Measurements from ENCODE around the gene GPC6.
"Not testable (repeated sequence)": the region's sequence is repeated elsewhere in the genome, so short reads cannot be mapped to it uniquely, and the experiment has no call there.

DNA sequence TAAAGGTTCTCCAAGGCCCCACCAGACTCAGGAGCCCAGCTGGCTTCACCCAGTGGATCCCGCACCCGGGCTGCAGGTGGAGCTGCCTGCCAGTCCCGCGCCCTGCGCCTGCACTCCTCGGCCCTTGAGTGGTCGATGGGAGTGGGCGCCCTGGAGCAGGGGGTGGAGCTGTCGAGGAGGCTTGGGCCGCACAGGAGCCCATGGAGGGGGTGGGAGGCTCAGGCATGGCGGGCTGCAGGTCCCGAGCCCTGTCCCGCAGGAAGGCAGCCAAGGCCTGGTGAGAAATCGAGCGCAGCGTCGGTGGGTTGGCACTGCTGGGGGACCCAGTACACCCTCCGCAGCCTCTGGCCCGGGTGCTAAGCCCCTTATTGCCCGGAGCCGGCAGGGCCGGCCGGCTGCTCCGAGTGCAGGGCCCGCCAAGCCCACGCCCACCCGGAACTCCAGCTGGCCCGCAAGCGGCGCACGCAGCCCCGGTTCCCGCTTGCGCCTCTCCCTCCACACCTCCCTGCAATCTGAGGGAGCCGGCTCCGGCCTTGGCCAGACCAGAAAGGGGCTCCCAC lies 228.1 kb downstream of the GPC6 start:
- TF ChIP-seq, protein P1, sequence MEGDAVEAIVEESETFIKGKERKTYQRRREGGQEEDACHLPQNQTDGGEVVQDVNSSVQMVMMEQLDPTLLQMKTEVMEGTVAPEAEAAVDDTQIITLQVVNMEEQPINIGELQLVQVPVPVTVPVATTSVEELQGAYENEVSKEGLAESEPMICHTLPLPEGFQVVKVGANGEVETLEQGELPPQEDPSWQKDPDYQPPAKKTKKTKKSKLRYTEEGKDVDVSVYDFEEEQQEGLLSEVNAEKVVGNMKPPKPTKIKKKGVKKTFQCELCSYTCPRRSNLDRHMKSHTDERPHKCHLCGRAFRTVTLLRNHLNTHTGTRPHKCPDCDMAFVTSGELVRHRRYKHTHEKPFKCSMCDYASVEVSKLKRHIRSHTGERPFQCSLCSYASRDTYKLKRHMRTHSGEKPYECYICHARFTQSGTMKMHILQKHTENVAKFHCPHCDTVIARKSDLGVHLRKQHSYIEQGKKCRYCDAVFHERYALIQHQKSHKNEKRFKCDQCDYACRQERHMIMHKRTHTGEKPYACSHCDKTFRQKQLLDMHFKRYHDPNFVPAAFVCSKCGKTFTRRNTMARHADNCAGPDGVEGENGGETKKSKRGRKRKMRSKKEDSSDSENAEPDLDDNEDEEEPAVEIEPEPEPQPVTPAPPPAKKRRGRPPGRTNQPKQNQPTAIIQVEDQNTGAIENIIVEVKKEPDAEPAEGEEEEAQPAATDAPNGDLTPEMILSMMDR (conservative IDR thresholded peaks at IDR 0.05), result not testable (repeated sequence)
- not testable (repeated sequence) for TF ChIP-seq ZFX (IDR thresholded peaks at IDR 0.05)
